K562 (cell line): ENCODE data around the gene FAM24A. TPM values are rescaled to one million over a fixed set of nuclear protein-coding genes. Genes with fewer than 3 reads are reported as not detected.
A peak's percentile ranks its signal among the peaks of the same experiment; 100 is the strongest.
"Not testable (repeated sequence)": the region's sequence is repeated elsewhere in the genome, so short reads cannot be mapped to it uniquely, and the experiment has no call there.

ENCODE experiments used
- ATAC-seq: fragments of 200-7000 bp; cut with Tn5 transposase; 3 replicates; pipeline ENCODE4 v1.9.1; 2020; ENCODE audit warnings: moderate library complexity
- BruUV-seq: library from RNA; stranded (reverse); fragments of 400-500 nt; replicated peaks from 2 replicates; lab custom pipeline; 2021; lab: Mats Ljungman, UMichigan
- CTCF ChIA-PET: fragments of 300-600 bp; formaldehyde crosslinking; extraction: SDS; loops from one replicate; lab custom pipeline; 2021; ENCODE audit warnings: low intra/inter-chr PET ratio; lab: Yijun Ruan, JAX
- POLR2A ChIA-PET: fragments of 300-600, 350-650 bp; sonication (Branson Sonifier 250); formaldehyde crosslinking; extraction: SDS; loops from one replicate; lab custom pipeline; 2021; ENCODE audit warnings: antibody characterized with exemption, inconsistent platforms; lab: Yijun Ruan, JAX
- DNase-seq, 4 experiments: peaks; one replicate each; pipeline versions ENCODE4 v3.0.0 to v3.0.0-alpha.2; 2011 to 2018; ENCODE audit warnings: low spot score in 3 of 4, mixed read lengths in 3 of 4; ENCODE audit errors: extremely low read depth in 1 of 4
- FAIRE-seq: peaks from 2 replicates; lab custom pipeline; 2011; peaks lifted over from hg19 to GRCh38; lab: Jason Lieb, UNC
- H2AFZ ChIP-seq: 2 replicates; pipeline ENCODE4 v1.6.0; 2011; ENCODE audit warnings: low read depth, low read length, control low read depth, inconsistent platforms
- H3K27ac ChIP-seq: fragments of 200-600 bp; 3 replicates; pipeline ENCODE4 v1.8.0; 2011; ENCODE audit warnings: low read depth, mild to moderate bottlenecking, control low read depth, inconsistent platforms, low read length, moderate library complexity, mixed read lengths; ENCODE audit errors: extremely low read depth
- H3K27me3 ChIP-seq, 2 experiments: fragments of 300-600 bp in 1 of 2; 2 replicates in 1 of 2; 3 replicates in 1 of 2; pipeline versions ENCODE4 v1.6.0 to v1.8.0; 2011; ENCODE audit warnings: inconsistent platforms in 2 of 2, low read length in 2 of 2, mild to moderate bottlenecking in 1 of 2, mixed read lengths in 1 of 2, moderate library complexity in 1 of 2; ENCODE audit not compliant: control insufficient read depth in 2 of 2, insufficient read depth in 2 of 2
- H3K36me3 ChIP-seq: fragments of 300-600 bp; 3 replicates; pipeline ENCODE4 v1.8.0; 2011; ENCODE audit warnings: mild to moderate bottlenecking, low read length, inconsistent platforms; ENCODE audit not compliant: control insufficient read depth, insufficient read depth
- H3K4me1 ChIP-seq, 2 experiments: fragments of 200-600 bp in 1 of 2; replicated peaks in 1 of 2; 2 replicates in 1 of 2; 3 replicates in 1 of 2; pipeline versions ENCODE4 v1.5.1 to v1.8.0; 2011; ENCODE audit warnings: inconsistent platforms in 2 of 2, low read length in 2 of 2, mild to moderate bottlenecking in 1 of 2, mixed read lengths in 1 of 2, moderate library complexity in 1 of 2; ENCODE audit not compliant: control insufficient read depth in 2 of 2, insufficient read depth in 2 of 2
- H3K4me2 ChIP-seq: 2 replicates; pipeline ENCODE4 v1.6.1; 2011; ENCODE audit warnings: low read length, control low read depth, inconsistent platforms, mixed read lengths; ENCODE audit not compliant: insufficient read depth
- H3K4me3 ChIP-seq: fragments of 200-600 bp; sonication (generic), shearing (Covaris generic); 2 replicates; pipeline ENCODE4 v1.5.1; 2016; ENCODE audit warnings: control low read depth, inconsistent platforms
- H3K79me2 ChIP-seq: fragments of 200-600 bp; 3 replicates; pipeline ENCODE4 v1.8.0; 2011; ENCODE audit warnings: low read length, inconsistent platforms; ENCODE audit not compliant: control insufficient read depth, insufficient read depth
- H3K9ac ChIP-seq, 2 experiments: 2 replicates each; pipeline versions ENCODE4 v1.6.0 to v1.6.1; 2011; ENCODE audit warnings: low read depth in 2 of 2, low read length in 2 of 2, control low read depth in 1 of 2, inconsistent platforms in 1 of 2, mild to moderate bottlenecking in 1 of 2, mixed read lengths in 1 of 2; ENCODE audit not compliant: insufficient read depth in 1 of 2
- H3K9me1 ChIP-seq: one replicate; pipeline ENCODE4 v1.6.0; 2011; ENCODE audit warnings: inconsistent platforms, mild to moderate bottlenecking, low read length, moderate library complexity; ENCODE audit not compliant: control insufficient read depth, insufficient read depth
- H3K9me3 ChIP-seq: replicated peaks from 2 replicates; pipeline ENCODE4 v1.5.1; 2011; ENCODE audit warnings: low read depth, low read length, inconsistent platforms; ENCODE audit not compliant: control insufficient read depth, insufficient read depth
- H4K20me1 ChIP-seq: replicated peaks from 2 replicates; pipeline ENCODE4 v1.6.1; 2011; ENCODE audit warnings: low read length, inconsistent platforms, mixed read lengths; ENCODE audit not compliant: control insufficient read depth, insufficient read depth
- DMBX1 ChIP-seq: fragments of 250-450 bp; sonication (Bioruptor Pico); IDR thresholded peaks from 2 replicates; pipeline ENCODE4 v1.8.0; 2022; ENCODE audit warnings: inconsistent platforms, mild to moderate bottlenecking, moderate library complexity, borderline replicate concordance
- HMGXB4 ChIP-seq: sonication (generic); formaldehyde crosslinking; IDR thresholded peaks from 2 replicates; pipeline ENCODE4 v1.8.1; 2023; ENCODE audit warnings: mild to moderate bottlenecking, missing genetic modification reagents
- KAT2B ChIP-seq: IDR thresholded peaks from one replicate; pipeline ENCODE4 v1.6.1; 2012; ENCODE audit warnings: low read depth, mild to moderate bottlenecking, control low read depth, inconsistent platforms, low read length, moderate library complexity
- MYNN ChIP-seq, 2 experiments: sonication (generic); formaldehyde crosslinking in 1 of 2; IDR thresholded peaks; 2 replicates each; pipeline versions ENCODE4 v1.5.0 to v1.6.1; 2016 to 2020; ENCODE audit warnings: antibody characterized with exemption in 1 of 2, missing genetic modification reagents in 1 of 2
- NR1H2 ChIP-seq: sonication (generic); formaldehyde crosslinking; IDR thresholded peaks from 2 replicates; pipeline ENCODE4 v1.4.0; 2020; ENCODE audit warnings: mild to moderate bottlenecking, missing genetic modification reagents
- RAD51 ChIP-seq: fragments of 450-650 bp; IDR thresholded peaks from 2 replicates; pipeline ENCODE4 v1.7.1; 2016; ENCODE audit warnings: low read depth, mild to moderate bottlenecking, borderline replicate concordance
- SMAD2 ChIP-seq: fragments of 150-350 bp; IDR thresholded peaks from 2 replicates; pipeline ENCODE4 v1.6.1; 2014; ENCODE audit warnings: low read depth, mild to moderate bottlenecking, low read length
- SNRNP70 ChIP-seq: fragments of 200-400 bp; formaldehyde crosslinking; optimal IDR thresholded peaks from 2 replicates; pipeline ENCODE3; 2017; ENCODE audit warnings: low read depth, low read length
- ZBTB34 ChIP-seq: fragments of 250-450 bp; sonication (Bioruptor Pico); IDR thresholded peaks from 2 replicates; pipeline ENCODE4 v1.8.0; 2021; ENCODE audit warnings: mild to moderate bottlenecking, moderate library complexity
- WGBS: fragments of 100-300 bp; shearing (Covaris generic); methylation state at CpG from one replicate; pipeline ENCODE4 v1.1.6; 2016; ENCODE audit warnings: low coverage, mixed read lengths; ENCODE audit not compliant: insufficient coverage; ENCODE audit errors: missing lambda C conversion rate; 5-methylcytosine and 5-hydroxymethylcytosine counted together
- in situ Hi-C: fragments of 300-500 bp; cut with MboI; formaldehyde crosslinking; loops from 4 replicates; pipeline ENCODE4 v1.15.0; 2018; ENCODE audit warnings: inconsistent platforms, mixed read lengths
- intact Hi-C: fragments of 100-400 bp; cut with micrococcal nuclease; formaldehyde crosslinking; loops from 2 replicates; pipeline ENCODE4 v1.14.2; 2022
- polyA plus RNA-seq, 8 experiments: library from polyadenylated mRNA; depleted of rRNA in 4 of 8; stranded (reverse) in 5 of 8; unstranded in 3 of 8; fragments of >200 nt; fragmentation: Nextera tagmentation in 2 of 8; fragmentation: Illumina TruSeq in 1 of 8; extraction: Ambion mirVana in 2 of 8; extraction: Trizol in 1 of 8; gene quantifications; 2 replicates each; pipeline versions ENCODE4 v1.2.1 to v1.2.3, GENCODE V29; 2011 to 2014; ENCODE audit warnings: inconsistent platforms in 1 of 8, missing spikeins in 1 of 8
- total RNA-seq, 7 experiments: library from RNA; depleted of rRNA in 6 of 7; stranded (reverse); fragments of >200 nt in 6 of 7; fragmentation: Illumina TruSeq in 2 of 7; extraction: Trizol in 2 of 7; gene quantifications; 2 replicates each; pipeline versions ENCODE4 v1.2.1 to v1.2.3, GENCODE V29; 2011 to 2021; ENCODE audit warnings: low replicate concordance in 1 of 7
- TF ChIP-seq, protein P1 (sequence below): fragments of 450-650 bp; formaldehyde crosslinking; IDR thresholded peaks from 2 replicates; pipeline ENCODE4 v1.4.0; 2020; ENCODE audit warnings: mild to moderate bottlenecking, mixed read lengths

FAM24A gene
- total and polyA plus RNA-seq, 9 of the 15 experiments (the other 6 are each of a cell fraction or from before 2014, with no cell fraction given), result not detected

- H3K9me3 ChIP-seq, BruUV-seq, H3K27me3 ChIP-seq, H3K4me3 ChIP-seq, H3K27ac ChIP-seq, H3K9me1 ChIP-seq, intact Hi-C loops, H2AFZ ChIP-seq, FAIRE-seq, ATAC-seq, H3K9ac ChIP-seq, H4K20me1 ChIP-seq, H3K79me2 ChIP-seq, H3K4me1 ChIP-seq, CTCF ChIA-PET, DNase-seq, in situ Hi-C loops, H3K4me2 ChIP-seq, POLR2A ChIA-PET, H3K36me3 ChIP-seq: not testable (repeated sequence)
- peak; percentile 34; the same call in 1 of the 2 replicates for TF ChIP-seq RAD51
- TF ChIP-seq, protein P1, sequence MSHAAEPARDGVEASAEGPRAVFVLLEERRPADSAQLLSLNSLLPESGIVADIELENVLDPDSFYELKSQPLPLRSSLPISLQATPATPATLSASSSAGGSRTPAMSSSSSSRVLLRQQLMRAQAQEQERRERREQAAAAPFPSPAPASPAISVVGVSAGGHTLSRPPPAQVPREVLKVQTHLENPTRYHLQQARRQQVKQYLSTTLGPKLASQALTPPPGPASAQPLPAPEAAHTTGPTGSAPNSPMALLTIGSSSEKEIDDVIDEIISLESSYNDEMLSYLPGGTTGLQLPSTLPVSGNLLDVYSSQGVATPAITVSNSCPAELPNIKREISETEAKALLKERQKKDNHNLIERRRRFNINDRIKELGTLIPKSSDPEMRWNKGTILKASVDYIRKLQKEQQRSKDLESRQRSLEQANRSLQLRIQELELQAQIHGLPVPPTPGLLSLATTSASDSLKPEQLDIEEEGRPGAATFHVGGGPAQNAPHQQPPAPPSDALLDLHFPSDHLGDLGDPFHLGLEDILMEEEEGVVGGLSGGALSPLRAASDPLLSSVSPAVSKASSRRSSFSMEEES, result peak; percentile 84
- WGBS, result 0% methylated on average over 4 of the region's 4 CpGs
Observed at GRCh38 chr10:122903861-122904260, 6.5 kb upstream of the FAM24A start.

DNA sequence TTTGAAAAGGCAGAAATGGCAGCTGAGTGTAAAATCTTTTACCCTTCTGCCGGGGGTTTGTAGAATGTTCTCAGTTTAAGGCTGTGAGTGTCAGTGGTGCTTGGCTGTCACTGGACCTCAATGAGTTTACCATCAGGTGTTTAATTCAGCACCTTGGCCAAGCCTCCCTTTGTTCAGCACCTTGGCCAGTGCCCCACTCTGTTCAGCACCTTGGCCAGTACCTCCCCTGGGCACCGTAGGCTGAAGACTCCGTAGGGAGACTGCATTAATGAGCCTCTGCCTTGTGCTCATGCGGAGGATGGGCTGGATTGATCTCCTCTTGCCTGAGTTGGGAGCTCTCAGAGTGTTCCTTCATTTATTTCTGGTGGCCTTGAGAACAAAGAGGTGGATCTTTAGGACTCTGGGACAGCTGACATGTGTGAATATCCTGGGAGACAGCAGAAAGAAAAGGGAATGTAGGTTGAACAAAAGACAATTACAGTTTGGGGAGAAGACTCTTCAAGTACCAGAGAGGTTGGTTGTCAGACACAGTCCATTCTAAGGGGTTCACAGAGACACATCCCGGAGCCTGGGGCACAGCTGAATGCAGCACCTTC is 1.6 kb downstream of the FAM24A start:
- no peak overlapping the region for H3K4me2 ChIP-seq
- H3K4me3 ChIP-seq, result no peak overlapping the region
- no peaks in the 10 kb centered on the region for H3K9me3 ChIP-seq
- DNase-seq, result peak; percentile 54 to 64 (median 57)
- H3K27ac ChIP-seq, result no peak overlapping the region
- H3K9me1 ChIP-seq, result no peaks in the 10 kb centered on the region
- FAIRE-seq, result peak; percentile 68
- H4K20me1 ChIP-seq, result no peaks in the 10 kb centered on the region
- intact Hi-C loops, result no loop called here
- no TSS peak for BruUV-seq
- H2AFZ ChIP-seq, result no peak overlapping the region
- 5% methylated on average over 5 of the region's 5 CpGs for WGBS
- no peaks in the 10 kb centered on the region for H3K4me1 ChIP-seq
- no peak overlapping the region for H3K9ac ChIP-seq
- CTCF ChIA-PET, result no interaction called here
- no peaks in the 10 kb centered on the region for H3K36me3 ChIP-seq
- POLR2A ChIA-PET, result interaction anchor here (1.0 kb wide), 1 partner anchor 15 kb away, joined by 4 read pairs; no protein-coding TSS in a partner anchor
- H3K27me3 ChIP-seq, result no peaks in the 10 kb centered on the region; a peak in 2 of 5 replicates
- in situ Hi-C loops, result no loop called here
- peak; percentile 90 for ATAC-seq
- H3K79me2 ChIP-seq, result no peaks in the 10 kb centered on the region; the same call in 2 of the 3 replicates
- TF ChIP-seq SNRNP70 (no peak), MYNN (IDR thresholded peaks at IDR 0.05) (no peak), MYNN (CRISPR knock-in tag; IDR thresholded peaks at IDR 0.05) (peak; percentile 95), SMAD2 (no peak), ZBTB34 (CRISPR knock-in tag) (no peak), HMGXB4 (peak; percentile 98), NR1H2 (peak; percentile 98), KAT2B (no peak), DMBX1 (CRISPR knock-in tag) (peak; percentile 94)
